ENCODE data around the gene PLEKHG4B. TPM values are rescaled to one million over a fixed set of nuclear protein-coding genes. Genes with fewer than 3 reads are reported as not detected.

PLEKHG4B gene
- total RNA-seq, 1 donor from 2014 or later, result 2.0 TPM

- no peaks in the 10 kb centered on the region for H3K4me1 ChIP-seq
- TF ChIP-seq, protein P1, sequence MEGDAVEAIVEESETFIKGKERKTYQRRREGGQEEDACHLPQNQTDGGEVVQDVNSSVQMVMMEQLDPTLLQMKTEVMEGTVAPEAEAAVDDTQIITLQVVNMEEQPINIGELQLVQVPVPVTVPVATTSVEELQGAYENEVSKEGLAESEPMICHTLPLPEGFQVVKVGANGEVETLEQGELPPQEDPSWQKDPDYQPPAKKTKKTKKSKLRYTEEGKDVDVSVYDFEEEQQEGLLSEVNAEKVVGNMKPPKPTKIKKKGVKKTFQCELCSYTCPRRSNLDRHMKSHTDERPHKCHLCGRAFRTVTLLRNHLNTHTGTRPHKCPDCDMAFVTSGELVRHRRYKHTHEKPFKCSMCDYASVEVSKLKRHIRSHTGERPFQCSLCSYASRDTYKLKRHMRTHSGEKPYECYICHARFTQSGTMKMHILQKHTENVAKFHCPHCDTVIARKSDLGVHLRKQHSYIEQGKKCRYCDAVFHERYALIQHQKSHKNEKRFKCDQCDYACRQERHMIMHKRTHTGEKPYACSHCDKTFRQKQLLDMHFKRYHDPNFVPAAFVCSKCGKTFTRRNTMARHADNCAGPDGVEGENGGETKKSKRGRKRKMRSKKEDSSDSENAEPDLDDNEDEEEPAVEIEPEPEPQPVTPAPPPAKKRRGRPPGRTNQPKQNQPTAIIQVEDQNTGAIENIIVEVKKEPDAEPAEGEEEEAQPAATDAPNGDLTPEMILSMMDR (IDR thresholded peaks at IDR 0.05), result no peak
- DNase-seq (peak; percentile 54), ATAC-seq (no peak)
- intact Hi-C loops (cut with DNase I), result no loop called here
- H3K27ac ChIP-seq, result no peak overlapping the region
- H3K27me3 ChIP-seq, result no peaks in the 10 kb centered on the region
- H3K9me3 ChIP-seq, result no peaks in the 10 kb centered on the region
- H3K4me3 ChIP-seq, result no peak overlapping the region
- no peaks in the 10 kb centered on the region for H3K36me3 ChIP-seq
Observed at GRCh38 chr5:160921-161802, 69.2 kb downstream of the PLEKHG4B start.

DNA sequence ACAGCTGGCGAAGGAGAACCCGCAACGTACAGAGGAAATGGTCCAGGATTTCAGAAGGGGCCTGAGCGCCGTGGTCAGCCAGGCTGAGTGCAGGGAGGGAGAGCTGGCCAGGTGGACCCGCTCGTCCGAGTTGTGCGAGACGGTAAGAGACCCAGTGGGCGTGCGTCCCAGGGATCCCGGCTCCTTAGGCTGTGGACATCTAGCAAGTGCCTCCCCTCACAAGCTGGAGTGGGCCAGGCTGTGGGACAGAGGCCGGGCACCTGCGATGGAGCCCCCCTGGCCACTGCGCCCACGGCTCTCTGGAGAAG, 69.8 kb downstream of the PLEKHG4B start:
- DNase-seq (peak; percentile 56), ATAC-seq (no peak)
- Histone ChIP-seq H3K9me3 (no peaks in the 10 kb centered on the region), H3K4me1 (no peaks in the 10 kb centered on the region), H3K27me3 (no peaks in the 10 kb centered on the region), H3K4me3 (no peak overlapping the region), H3K36me3 (no peaks in the 10 kb centered on the region), H3K27ac (no peak overlapping the region)
- intact Hi-C loops (cut with DNase I), result no loop called here
- TF ChIP-seq, protein P1 (IDR thresholded peaks at IDR 0.05), result no peak

- no peak for DNase-seq
- Histone ChIP-seq H3K4me1 (no peaks in the 10 kb centered on the region), H3K4me3 (no peak overlapping the region), H3K36me3 (no peaks in the 10 kb centered on the region), H3K9me3 (no peaks in the 10 kb centered on the region), H3K27me3 (no peaks in the 10 kb centered on the region), H3K27ac (no peak overlapping the region)
- TF ChIP-seq, protein P1 (IDR thresholded peaks at IDR 0.05), result no peak
- ATAC-seq, result no peak
- intact Hi-C loops (cut with DNase I), result no loop called here
Observed at GRCh38 chr5:162190-162564, 70.2 kb downstream of the PLEKHG4B start.

- intact Hi-C loops (cut with DNase I), result no loop called here
- no peaks in the 10 kb centered on the region for H3K4me1 ChIP-seq
- peak; percentile 10 for ATAC-seq
- no peaks in the 10 kb centered on the region for H3K9me3 ChIP-seq
- no peak overlapping the region for H3K4me3 ChIP-seq
- no peak overlapping the region for H3K27ac ChIP-seq
- no peaks in the 10 kb centered on the region for H3K27me3 ChIP-seq
- DNase-seq, result peak; percentile 57
- H3K36me3 ChIP-seq, result no peaks in the 10 kb centered on the region
- TF ChIP-seq, protein P1 (IDR thresholded peaks at IDR 0.05), result no peak
Observed at GRCh38 chr5:162565-163337, 70.8 kb downstream of the PLEKHG4B start.

GRCh38 chr5:163338-163620, 71.3 kb downstream of the PLEKHG4B start:
- intact Hi-C loops (cut with DNase I), result no loop called here
- no peak for ATAC-seq
- no peak overlapping the region for H3K4me3 ChIP-seq

More at GRCh38 chr5:163338-163620, 71.3 kb downstream of the PLEKHG4B start:
- TF ChIP-seq, protein P1 (IDR thresholded peaks at IDR 0.05), result no peak
- H3K4me1 ChIP-seq, result no peaks in the 10 kb centered on the region
- no peaks in the 10 kb centered on the region for H3K27me3 ChIP-seq
- peak; percentile 58 for DNase-seq
- H3K36me3 ChIP-seq, result no peaks in the 10 kb centered on the region
- no peaks in the 10 kb centered on the region for H3K9me3 ChIP-seq
- no peak overlapping the region for H3K27ac ChIP-seq
